Activated naive CD4-positive, alpha-beta T cell treated with anti-CD3 and anti-CD28 coated beads, Interleukin-2, amount 50 U/mL, for 72 hours (primary cell): ENCODE measurements around the gene GRID1. TPM values are rescaled to one million over a fixed set of nuclear protein-coding genes. Genes with fewer than 3 reads are reported as not detected.

Source experiments
- ATAC-seq, 2 donors: fragments of 150-1000 bp; cut with Tn5 transposase; 2 replicates each; pipeline ENCODE4 v1.10.0; 2021; ENCODE audit warnings: mild to moderate bottlenecking in 2 of 2, moderate library complexity in 2 of 2
- DNase-seq, 2 donors: peaks; one replicate each; pipeline ENCODE4 v3.0.0; 2021 to 2022; ENCODE audit warnings: low spot score in 2 of 2
- H3K27ac Mint-ChIP-seq, 2 donors: one replicate each; pipeline ENCODE4 v1.8.0; 2022; ENCODE audit warnings: mild to moderate bottlenecking in 2 of 2, mixed read lengths in 2 of 2
- H3K36me3 Mint-ChIP-seq, 2 donors: one replicate each; pipeline ENCODE4 v1.8.0; 2022; ENCODE audit warnings: mixed read lengths in 2 of 2
- H3K9me3 Mint-ChIP-seq, 2 donors: one replicate each; pipeline ENCODE4 v1.8.0; 2022; ENCODE audit warnings: mixed read lengths in 2 of 2
- total RNA-seq, 2 donors: library from RNA; stranded (reverse); gene quantifications; one replicate each; pipeline ENCODE4 v1.2.3, GENCODE V29; 2022

GRID1 gene
- total RNA-seq, 2 donors from 2014 or later = not detected

- Mint-ChIP-seq H3K36me3 (no peaks in the 10 kb centered on the region), H3K9me3 (no peaks in the 10 kb centered on the region), H3K27ac (no peak overlapping the region)
- DNase-seq (no peak), ATAC-seq (no peak)
These were observed 339.2 kb downstream of the GRID1 start for GRCh38 chr10:86027346-86027745.

GRCh38 chr10:86025509-86025908, 341.1 kb downstream of the GRID1 start:
- H3K27ac Mint-ChIP-seq = no peak overlapping the region
- DNase-seq (no peak), ATAC-seq (no peak)
- H3K9me3 Mint-ChIP-seq = no peaks in the 10 kb centered on the region
- no peaks in the 10 kb centered on the region for H3K36me3 Mint-ChIP-seq

GRCh38 chr10:86024281-86025041, 342.1 kb downstream of the GRID1 start:
- Mint-ChIP-seq H3K9me3 (no peaks in the 10 kb centered on the region), H3K27ac (no peak overlapping the region), H3K36me3 (no peaks in the 10 kb centered on the region)
- DNase-seq (no peak), ATAC-seq (no peak)

- DNase-seq (no peak), ATAC-seq (no peak)
- H3K27ac Mint-ChIP-seq = no peak overlapping the region
- no peaks in the 10 kb centered on the region for H3K9me3 Mint-ChIP-seq
- H3K36me3 Mint-ChIP-seq = no peaks in the 10 kb centered on the region
These were observed 342.7 kb downstream of the GRID1 start for GRCh38 chr10:86023931-86024280.

GRCh38 chr10:86023336-86023735, 343.3 kb downstream of the GRID1 start:
- no peak for ATAC-seq
- no peaks in the 10 kb centered on the region for H3K9me3 Mint-ChIP-seq
- no peak overlapping the region for H3K27ac Mint-ChIP-seq
- no peak for DNase-seq
- H3K36me3 Mint-ChIP-seq = no peaks in the 10 kb centered on the region

- no peaks in the 10 kb centered on the region for H3K36me3 Mint-ChIP-seq
- DNase-seq (no peak), ATAC-seq (no peak)
- H3K9me3 Mint-ChIP-seq = no peaks in the 10 kb centered on the region
- H3K27ac Mint-ChIP-seq = no peak overlapping the region
These were observed 343.7 kb downstream of the GRID1 start for GRCh38 chr10:86022906-86023305.

GRCh38 chr10:86020134-86020533, 346.5 kb downstream of the GRID1 start:
- H3K36me3 Mint-ChIP-seq = no peaks in the 10 kb centered on the region
- DNase-seq = no peak
- no peak overlapping the region for H3K27ac Mint-ChIP-seq
- no peaks in the 10 kb centered on the region for H3K9me3 Mint-ChIP-seq
- no peak for ATAC-seq

GRCh38 chr10:86019141-86019540, 347.5 kb downstream of the GRID1 start:
- no peak overlapping the region for H3K27ac Mint-ChIP-seq
- no peaks in the 10 kb centered on the region for H3K9me3 Mint-ChIP-seq

GRCh38 chr10:86018735-86019058, 347.9 kb downstream of the GRID1 start:
- DNase-seq (no peak), ATAC-seq (no peak)
- Mint-ChIP-seq H3K27ac (no peak overlapping the region), H3K9me3 (no peaks in the 10 kb centered on the region), H3K36me3 (no peaks in the 10 kb centered on the region)

More at GRCh38 chr10:86019141-86019540, 347.5 kb downstream of the GRID1 start:
- DNase-seq = no peak
- ATAC-seq = no peak
- no peaks in the 10 kb centered on the region for H3K36me3 Mint-ChIP-seq

GRCh38 chr10:86017841-86018734, 348.5 kb downstream of the GRID1 start:
- DNase-seq (no peak), ATAC-seq (no peak)
- no peaks in the 10 kb centered on the region for H3K9me3 Mint-ChIP-seq
- no peak overlapping the region for H3K27ac Mint-ChIP-seq
- no peaks in the 10 kb centered on the region for H3K36me3 Mint-ChIP-seq

- DNase-seq (no peak), ATAC-seq (no peak)
- no peaks in the 10 kb centered on the region for H3K9me3 Mint-ChIP-seq
- H3K36me3 Mint-ChIP-seq = no peaks in the 10 kb centered on the region
- H3K27ac Mint-ChIP-seq = no peak overlapping the region
These were observed 353.0 kb downstream of the GRID1 start for GRCh38 chr10:86013568-86013967.

- no peaks in the 10 kb centered on the region for H3K9me3 Mint-ChIP-seq
- H3K36me3 Mint-ChIP-seq = no peaks in the 10 kb centered on the region
- no peak overlapping the region for H3K27ac Mint-ChIP-seq
- no peak for ATAC-seq
- no peak for DNase-seq
These were observed 359.4 kb downstream of the GRID1 start for GRCh38 chr10:86007171-86007570.

GRCh38 chr10:86004337-86004736, 362.3 kb downstream of the GRID1 start:
- DNase-seq = no peak
- Mint-ChIP-seq H3K27ac (no peak overlapping the region), H3K9me3 (no peaks in the 10 kb centered on the region), H3K36me3 (no peaks in the 10 kb centered on the region)
- no peak for ATAC-seq

GRCh38 chr10:86003201-86003621, 363.4 kb downstream of the GRID1 start:
- no peak for DNase-seq
- H3K9me3 Mint-ChIP-seq = no peaks in the 10 kb centered on the region
- no peak for ATAC-seq
- no peak overlapping the region for H3K27ac Mint-ChIP-seq
- no peaks in the 10 kb centered on the region for H3K36me3 Mint-ChIP-seq

GRCh38 chr10:86001521-86001920, 365.1 kb downstream of the GRID1 start:
- ATAC-seq (no peak), DNase-seq (no peak)
- Mint-ChIP-seq H3K27ac (no peak overlapping the region), H3K36me3 (no peaks in the 10 kb centered on the region), H3K9me3 (peaks cover 3 to 5% of the 10 kb centered on the region in 2 donors)

GRCh38 chr10:85997544-85997943, 369.1 kb downstream of the GRID1 start:
- H3K27ac Mint-ChIP-seq = no peak overlapping the region
- no peak for ATAC-seq
- H3K36me3 Mint-ChIP-seq = no peaks in the 10 kb centered on the region
- no peak for DNase-seq
- peaks cover 3 to 5% of the 10 kb centered on the region in 2 donors for H3K9me3 Mint-ChIP-seq

- peak in 1 of 2 donors; percentile 9 for DNase-seq
- H3K36me3 Mint-ChIP-seq = no peaks in the 10 kb centered on the region
- no peak overlapping the region for H3K27ac Mint-ChIP-seq
- peaks cover 3 to 5% of the 10 kb centered on the region in 2 donors for H3K9me3 Mint-ChIP-seq
- peak in 1 of 2 donors; percentile 49 for ATAC-seq
These were observed 370.8 kb downstream of the GRID1 start for GRCh38 chr10:85995791-85996190.
